NOMO-1 treated with DMSO at 0.1 percent for 48 hours (cell line): ENCODE results near the gene MAN1B1.
A peak's percentile ranks its signal among the peaks of the same experiment; 100 is the strongest.
"Not testable (repeated sequence)": the region's sequence is repeated elsewhere in the genome, so short reads cannot be mapped to it uniquely, and the experiment has no call there.

ENCODE experiments used
- DNase-seq: peaks from one replicate; lab custom pipeline; 2025; ENCODE audit not compliant: unreplicated experiment; lab: John Stamatoyannopoulos, UW

The MAN1B1 gene

GRCh38 chr9:137052998-137053943, 33.5 kb upstream of the MAN1B1 start:
- no peak for DNase-seq

GRCh38 chr9:137053944-137054931, 32.5 kb upstream of the MAN1B1 start, which contains the start of gene ENTPD2:
TSS of gene ENTPD2 (minus strand) at chr9:137054061. CDS start at chr9:137053997, 64 bp downstream.
- DNase-seq: no peak

DNA sequence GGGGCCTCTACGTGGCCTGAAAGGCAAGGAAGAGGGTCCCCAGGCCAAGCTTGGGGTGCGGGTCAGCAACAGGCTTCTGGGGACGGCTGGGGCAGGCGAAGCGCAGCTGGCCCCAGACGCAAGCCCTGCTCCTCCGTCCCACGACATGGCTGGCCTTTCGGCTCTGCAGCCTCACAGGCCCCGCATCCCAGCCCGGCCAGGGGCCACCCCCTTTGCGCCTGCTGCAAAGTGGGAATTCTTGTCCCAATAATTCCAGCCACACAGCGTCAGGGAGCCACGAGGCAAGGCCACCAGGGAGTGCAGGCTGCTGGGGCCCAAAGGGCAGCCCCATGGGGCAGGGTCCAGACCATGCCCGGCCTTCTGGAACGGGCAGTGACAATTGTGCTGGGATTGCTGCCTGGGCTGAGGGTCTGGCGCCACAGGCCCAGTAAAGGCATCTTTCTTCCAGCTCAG, 31.8 kb upstream of the MAN1B1 start:
- no peak for DNase-seq

DNA sequence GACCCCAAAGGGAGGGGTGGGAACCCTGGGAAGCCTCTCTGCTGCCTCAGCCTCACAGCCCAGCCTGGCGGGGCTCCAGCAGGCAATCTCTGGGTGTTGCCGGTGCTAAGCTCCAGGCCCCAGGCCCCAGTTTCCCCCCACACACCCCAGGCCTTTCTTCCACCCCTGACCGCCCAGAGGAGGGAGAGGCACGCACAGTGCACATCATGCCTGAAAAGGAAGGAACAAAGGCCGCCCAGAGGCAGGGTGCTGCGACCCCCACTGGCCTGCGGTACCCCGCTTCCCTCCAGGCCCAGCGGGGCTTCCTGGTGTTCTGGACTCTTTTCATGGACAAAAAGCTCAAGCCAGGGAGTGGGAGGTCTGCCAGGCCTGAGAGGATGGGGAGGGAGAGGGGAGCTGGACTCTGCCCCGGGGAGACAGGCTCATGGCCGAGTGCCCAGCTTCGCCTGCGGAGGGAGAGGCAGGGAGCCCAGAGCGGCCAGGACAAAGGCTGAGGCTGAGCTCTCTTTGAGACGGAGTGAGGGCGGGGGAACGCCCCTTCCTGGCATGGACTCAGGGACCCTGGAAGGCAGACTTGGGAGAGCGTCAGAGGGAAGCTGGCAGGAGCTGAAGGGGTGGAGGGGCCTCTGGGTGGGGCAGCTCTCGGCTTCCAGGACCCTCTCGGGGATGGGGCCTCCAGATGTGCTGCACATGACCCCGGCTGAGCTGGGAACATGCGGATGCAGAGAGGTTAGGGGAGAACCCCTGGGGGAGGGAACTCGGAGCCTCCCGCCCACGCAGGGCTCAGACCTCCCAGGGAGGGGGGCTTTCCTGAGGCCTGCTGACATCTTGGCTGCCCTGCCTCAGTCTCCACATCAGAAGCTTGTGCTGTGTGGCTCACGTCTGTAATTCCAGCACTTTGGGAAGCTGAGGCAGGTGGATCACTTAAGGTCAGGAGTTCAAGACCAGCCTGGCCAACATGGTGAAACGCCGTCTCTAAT, 31.1 kb upstream of the MAN1B1 start:
- no peak for DNase-seq

- DNase-seq: no peak
These were observed 29.9 kb upstream of the MAN1B1 start for GRCh38 chr9:137056739-137057415.

DNA sequence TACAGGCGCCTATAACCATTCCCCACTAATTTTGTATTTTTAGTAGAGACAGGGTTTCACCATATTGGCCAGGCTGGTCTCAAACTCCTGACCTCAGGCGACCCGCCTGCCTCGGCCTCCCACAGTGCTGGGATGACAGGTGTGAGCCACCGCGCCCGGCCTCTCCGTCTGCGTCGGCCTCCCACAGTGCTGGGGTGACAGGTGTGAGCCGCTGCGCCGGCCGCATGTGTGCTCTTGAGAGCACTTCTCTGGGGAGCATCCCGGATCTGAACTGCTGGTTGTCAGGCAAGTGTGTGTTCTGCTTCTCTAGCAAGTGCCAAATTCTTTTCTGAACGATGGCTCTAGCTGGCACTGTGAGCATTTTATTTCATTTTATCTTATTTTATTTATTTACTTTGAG, 29.2 kb upstream of the MAN1B1 start:
- DNase-seq: no peak

- DNase-seq: peak; percentile 62
These were observed 28.1 kb upstream of the MAN1B1 start for GRCh38 chr9:137058521-137059234.

DNA sequence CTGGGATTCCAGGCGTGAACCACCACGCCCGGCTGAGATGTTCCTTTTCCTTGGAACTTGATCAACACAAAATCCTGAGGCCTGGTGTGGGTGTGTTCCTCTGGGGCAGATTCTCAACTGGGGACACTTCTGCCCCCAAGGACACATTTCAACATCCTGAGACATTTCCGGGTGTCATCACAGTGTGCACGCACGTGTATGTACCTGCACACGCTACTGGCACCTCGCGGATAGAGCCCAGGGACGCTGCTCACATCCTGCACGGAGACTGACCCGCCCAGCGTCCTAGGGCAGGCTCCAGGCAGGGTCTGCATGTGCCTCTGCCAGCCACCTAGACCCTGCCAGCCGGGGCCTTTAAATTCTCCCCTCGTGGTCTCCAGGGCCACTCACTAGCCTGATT, 24.4 kb upstream of the MAN1B1 start:
- DNase-seq: no peak

DNA sequence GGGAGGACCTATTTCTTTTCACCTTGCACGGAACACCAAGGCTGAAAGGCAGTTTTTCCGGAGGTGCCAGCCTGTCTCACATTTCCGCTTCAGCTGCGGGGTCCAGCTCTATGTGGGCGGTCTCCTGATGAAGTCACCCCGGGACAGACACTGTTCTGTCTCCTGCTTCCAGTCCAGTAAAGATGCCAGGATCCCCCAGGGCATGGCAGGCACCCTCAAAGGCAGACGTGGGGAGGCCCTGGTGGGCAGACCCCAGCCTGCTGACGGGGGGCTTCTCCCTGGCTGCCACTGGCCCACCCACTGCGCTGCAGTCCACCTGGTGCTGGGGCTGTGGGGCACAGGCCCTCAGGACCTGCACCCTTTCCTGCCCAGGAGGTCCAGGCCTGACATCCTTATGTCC, 24.0 kb upstream of the MAN1B1 start:
- not testable (repeated sequence) for DNase-seq

DNA sequence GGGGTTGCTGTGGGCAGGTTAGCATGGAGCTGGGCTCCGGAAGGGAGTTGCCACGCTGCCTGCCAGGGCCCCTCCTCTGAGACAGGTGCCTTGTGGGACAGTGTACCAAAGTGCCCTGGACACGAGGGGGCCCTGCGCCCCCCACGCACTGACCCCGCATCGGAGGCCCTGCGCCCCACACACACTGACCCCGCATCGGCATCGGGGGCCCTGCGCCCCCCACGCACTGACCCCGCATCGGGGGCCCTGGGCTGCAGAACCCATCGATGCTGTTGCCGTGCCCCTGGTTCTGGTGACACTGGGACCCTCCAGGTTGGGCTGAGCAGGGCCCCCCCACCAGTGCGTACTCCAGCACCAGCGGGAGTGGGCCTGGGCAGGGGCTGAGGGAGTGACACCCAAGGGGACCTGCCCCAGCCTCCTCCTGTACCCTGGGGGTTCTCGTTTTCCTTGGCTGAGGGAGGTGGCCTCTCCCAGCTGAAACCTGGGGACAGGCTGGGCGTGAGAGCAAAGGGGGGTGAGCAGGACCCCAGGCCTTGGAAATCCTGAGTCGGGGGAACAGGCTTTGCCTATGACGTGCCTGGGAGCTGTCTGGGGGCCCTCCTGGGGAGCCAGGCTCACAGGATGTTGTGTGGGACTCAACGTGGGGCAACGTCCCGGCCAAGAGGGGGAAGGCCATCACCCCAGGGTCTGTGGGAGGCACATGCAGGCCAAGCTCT, 23.3 kb upstream of the MAN1B1 start:
- DNase-seq: no peak

DNA sequence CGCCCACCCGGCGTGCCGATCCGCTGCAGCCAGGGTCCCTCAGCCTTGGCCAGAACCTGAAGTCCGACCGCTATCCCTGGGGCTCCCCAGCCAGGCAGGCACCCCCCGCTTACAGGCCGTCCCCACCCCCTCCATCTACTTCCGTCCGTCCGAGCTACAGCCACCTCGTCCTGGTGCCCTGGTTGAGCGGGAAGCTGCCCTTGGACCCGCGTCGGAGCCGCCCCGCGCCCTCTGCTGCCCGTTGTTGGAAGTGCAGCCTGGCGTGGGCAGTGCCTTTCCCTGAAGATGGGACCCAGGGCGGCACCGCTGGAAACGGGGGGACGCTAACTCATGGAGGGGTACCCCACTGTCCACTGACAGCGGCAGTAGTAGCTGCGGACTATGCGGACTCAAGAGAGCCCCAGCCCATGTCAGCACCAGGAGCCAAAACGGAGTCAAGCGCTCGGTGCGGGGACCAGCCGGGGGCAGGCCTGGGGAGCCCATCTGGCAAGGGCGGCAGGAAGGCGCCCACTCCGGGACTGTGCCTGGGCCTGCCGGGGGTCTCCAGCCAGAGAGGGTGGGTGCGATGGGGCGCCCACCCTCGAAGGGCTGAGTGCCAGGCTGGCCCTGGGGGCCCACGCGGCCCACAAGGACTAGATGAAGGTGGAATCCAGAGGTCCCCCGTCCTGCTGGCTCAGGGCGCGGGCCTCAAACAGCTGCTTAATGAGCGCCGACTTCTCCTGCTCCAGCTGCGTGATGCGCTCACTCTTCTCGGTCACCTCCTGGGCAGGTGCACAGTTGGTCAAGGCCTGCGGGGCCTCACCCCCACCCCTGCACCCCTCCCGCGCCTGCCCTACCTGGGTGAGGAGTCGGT, 22.5 kb upstream of the MAN1B1 start:
- peak; percentile 51 for DNase-seq

- DNase-seq: no peak
These were observed 22.0 kb upstream of the MAN1B1 start for GRCh38 chr9:137064880-137065164.

DNA sequence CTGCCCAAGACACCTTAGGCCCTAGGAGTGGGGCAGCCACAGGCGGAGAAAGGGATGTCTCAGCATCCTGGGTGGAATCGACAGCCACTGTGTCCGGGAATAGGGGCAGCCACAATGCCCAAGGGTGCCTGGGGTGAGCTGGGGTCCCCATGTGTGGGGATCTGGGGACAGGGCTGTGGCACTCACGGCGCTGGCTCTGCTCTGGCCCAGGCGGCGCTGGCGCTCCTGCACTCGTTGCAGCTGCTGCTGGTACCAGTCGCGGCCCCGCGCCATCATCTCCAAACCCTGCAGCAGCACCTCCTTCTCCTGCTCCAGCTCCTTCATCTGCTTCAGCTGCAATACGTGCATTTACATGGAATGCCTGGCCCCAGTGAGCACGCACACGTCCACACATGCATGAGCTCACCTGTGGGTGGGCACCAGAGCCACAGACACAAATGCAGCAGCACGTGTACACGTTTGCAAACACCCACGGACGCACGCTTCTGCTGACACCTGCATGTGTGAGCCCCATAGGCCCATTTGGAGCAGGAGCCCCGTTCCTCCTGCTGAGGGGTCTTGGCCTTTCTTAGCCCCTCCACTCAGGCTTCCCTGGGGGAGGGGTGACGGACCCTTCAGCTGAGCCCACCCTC, 21.3 kb upstream of the MAN1B1 start:
- DNase-seq: no peak

DNA sequence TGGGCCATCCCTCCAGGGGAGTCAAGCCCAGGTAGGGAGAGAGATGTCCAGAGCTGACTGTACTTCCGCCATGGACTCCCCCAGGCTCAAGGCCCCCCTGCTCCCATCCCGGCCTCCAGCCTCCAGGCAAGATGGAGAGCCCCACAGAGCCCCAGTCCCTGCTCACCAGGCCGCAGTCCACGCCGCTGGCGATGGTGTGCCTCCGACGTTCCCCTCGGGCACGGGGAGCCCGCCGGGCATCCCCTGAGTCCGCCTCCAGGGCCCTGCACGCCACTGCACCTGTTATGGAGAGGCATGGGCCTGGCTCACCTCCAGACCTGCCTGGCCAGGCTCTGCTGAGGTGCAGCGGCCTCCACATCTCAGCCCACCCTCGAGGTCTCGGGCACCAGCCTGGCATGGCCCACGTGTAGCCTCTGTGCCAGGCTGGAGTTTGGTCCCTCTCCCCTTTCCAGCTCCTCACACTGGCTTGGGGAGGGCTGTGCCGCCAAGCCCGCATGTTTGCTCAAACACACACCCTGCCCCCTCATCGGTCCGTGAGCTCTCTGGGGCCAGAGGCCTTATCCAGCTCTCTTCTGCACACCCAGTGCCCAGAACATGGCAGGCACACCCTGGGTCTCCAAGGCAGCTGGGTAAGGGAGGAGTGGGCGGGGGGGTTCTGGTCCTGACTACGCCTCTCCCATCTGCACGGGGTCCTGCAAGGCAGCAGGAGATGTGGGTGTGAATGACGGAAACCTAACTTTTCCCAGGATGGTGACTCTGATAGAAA, 20.5 kb upstream of the MAN1B1 start:
- DNase-seq: no peak

GRCh38 chr9:137067860-137068538, 18.8 kb upstream of the MAN1B1 start:
- DNase-seq: peak; percentile 85
